Measurements from ENCODE around the gene PLA2R1. TPM values are rescaled to one million over a fixed set of nuclear protein-coding genes. Genes with fewer than 3 reads are reported as not detected.

The PLA2R1 gene
- total RNA-seq, 1 experiment from 2014 or later, result 0.39 TPM

GRCh38 chr2:160033732-160034392, 28.6 kb downstream of the PLA2R1 start:
- Mint-ChIP-seq H3K36me3 (ENCODE audit: insufficient read depth, unreplicated experiment) (no peaks in the 10 kb centered on the region), H3K4me3 (ENCODE audit: unreplicated experiment) (no peak overlapping the region), H3K27ac (ENCODE audit: unreplicated experiment) (no peak overlapping the region), H3K27me3 (ENCODE audit: insufficient read depth, unreplicated experiment) (peaks cover 3% of the 10 kb centered on the region), H3K4me1 (ENCODE audit: low read depth, unreplicated experiment) (no peaks in the 10 kb centered on the region), H3K9me3 (ENCODE audit: unreplicated experiment) (no peaks in the 10 kb centered on the region)
- no peak for DNase-seq
- Histone ChIP-seq H3K4me1 (no peaks in the 10 kb centered on the region), H3K9me3 (no peaks in the 10 kb centered on the region), H3K27me3 (replicated peaks; ENCODE audit: control insufficient read depth, insufficient read depth, low read length) (no peaks in the 10 kb centered on the region), H3K36me3 (ENCODE audit: control insufficient read depth, insufficient read depth, low read length) (no peaks in the 10 kb centered on the region), H3K4me3 (ENCODE audit: low read depth, low read length) (no peak overlapping the region)
- POLR2A ChIA-PET, result no interaction called here
- no TSS peak for BruUV-seq (replicated peaks)
- CTCF ChIA-PET, result no interaction called here
- intact Hi-C loops (cut with micrococcal nuclease; ENCODE audit: unreplicated experiment), result no loop called here
- TF ChIP-seq CTCF (IDR thresholded peaks at IDR 0.05; ENCODE audit: insufficient read depth in 1 of 2, low read depth in 1 of 2, low read length in 1 of 2, severe bottlenecking in 1 of 2, unreplicated experiment in 1 of 2), result no peak

DNA sequence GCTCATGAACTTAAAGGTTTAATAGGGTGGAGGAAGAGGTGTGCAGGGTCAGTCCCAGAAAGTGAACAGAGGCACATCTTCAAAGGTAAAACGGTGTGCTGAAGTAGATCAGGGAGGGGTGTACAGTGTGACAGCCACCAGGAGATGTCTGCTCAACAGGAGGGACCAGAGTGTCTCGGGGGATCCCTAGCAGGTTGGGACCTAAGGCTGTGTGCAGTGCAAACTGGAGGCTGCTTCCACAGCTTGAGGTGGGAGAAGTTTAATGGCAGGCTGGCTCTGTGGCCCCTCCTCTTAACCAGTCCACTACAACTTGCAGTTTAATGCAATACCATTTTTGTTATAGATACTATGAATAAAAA, 33.2 kb downstream of the PLA2R1 start:
- H3K4me1 ChIP-seq, result no peaks in the 10 kb centered on the region
- Mint-ChIP-seq H3K27ac (ENCODE audit: unreplicated experiment) (no peak overlapping the region), H3K27me3 (ENCODE audit: insufficient read depth, unreplicated experiment) (peaks cover 11% of the 10 kb centered on the region), H3K4me1 (ENCODE audit: low read depth, unreplicated experiment) (no peaks in the 10 kb centered on the region), H3K4me3 (ENCODE audit: unreplicated experiment) (no peak overlapping the region), H3K36me3 (ENCODE audit: insufficient read depth, unreplicated experiment) (no peaks in the 10 kb centered on the region), H3K9me3 (ENCODE audit: unreplicated experiment) (no peaks in the 10 kb centered on the region)
- no peak overlapping the region for H3K4me3 ChIP-seq (ENCODE audit: low read depth, low read length)
- no peaks in the 10 kb centered on the region for H3K27me3 ChIP-seq (replicated peaks; ENCODE audit: control insufficient read depth, insufficient read depth, low read length)
- H3K9me3 ChIP-seq, result 0 out of 2 replicates have a peak, but pooled peaks cover 2% of the 10 kb centered on the region
- DNase-seq, result no peak
- ChIA-PET CTCF (no interaction called here), POLR2A (no interaction called here)
- intact Hi-C loops (cut with micrococcal nuclease; ENCODE audit: unreplicated experiment), result no loop called here
- no peaks in the 10 kb centered on the region for H3K36me3 ChIP-seq (ENCODE audit: control insufficient read depth, insufficient read depth, low read length)
- no peak for TF ChIP-seq CTCF (IDR thresholded peaks at IDR 0.05; ENCODE audit: insufficient read depth in 1 of 2, low read depth in 1 of 2, low read length in 1 of 2, severe bottlenecking in 1 of 2, unreplicated experiment in 1 of 2)
- BruUV-seq (replicated peaks), result no TSS peak

- BruUV-seq (replicated peaks), result no TSS peak
- TF ChIP-seq CTCF (IDR thresholded peaks at IDR 0.05; ENCODE audit: insufficient read depth in 1 of 2, low read depth in 1 of 2, low read length in 1 of 2, severe bottlenecking in 1 of 2, unreplicated experiment in 1 of 2), result no peak
Measured at GRCh38 chr2:160028431-160029269, 33.8 kb downstream of the PLA2R1 start.

More at GRCh38 chr2:160028431-160029269, 33.8 kb downstream of the PLA2R1 start:
- no peaks in the 10 kb centered on the region for H3K4me1 ChIP-seq
- H3K27ac Mint-ChIP-seq (ENCODE audit: unreplicated experiment), result no peak overlapping the region
- ChIA-PET CTCF (no interaction called here), POLR2A (no interaction called here)
- H3K36me3 ChIP-seq (ENCODE audit: control insufficient read depth, insufficient read depth, low read length), result no peaks in the 10 kb centered on the region
- no peaks in the 10 kb centered on the region for H3K4me1 Mint-ChIP-seq (ENCODE audit: low read depth, unreplicated experiment)
- intact Hi-C loops (cut with micrococcal nuclease; ENCODE audit: unreplicated experiment), result no loop called here
- H3K9me3 Mint-ChIP-seq (ENCODE audit: unreplicated experiment), result no peaks in the 10 kb centered on the region
- 0 out of 2 replicates have a peak, but pooled peaks cover 2% of the 10 kb centered on the region for H3K9me3 ChIP-seq
- no peaks in the 10 kb centered on the region for H3K36me3 Mint-ChIP-seq (ENCODE audit: insufficient read depth, unreplicated experiment)
- DNase-seq, result no peak
- H3K4me3 Mint-ChIP-seq (ENCODE audit: unreplicated experiment), result no peak overlapping the region
- H3K27me3 ChIP-seq (replicated peaks; ENCODE audit: control insufficient read depth, insufficient read depth, low read length), result no peaks in the 10 kb centered on the region
- peaks cover 11% of the 10 kb centered on the region for H3K27me3 Mint-ChIP-seq (ENCODE audit: insufficient read depth, unreplicated experiment)
- H3K4me3 ChIP-seq (ENCODE audit: low read depth, low read length), result no peak overlapping the region

Data from Caco-2 (cell line).